ENCODE results near the gene CLSTN2. TPM values are rescaled to one million over a fixed set of nuclear protein-coding genes. Genes with fewer than 3 reads are reported as not detected.

The CLSTN2 gene
- total and polyA plus RNA-seq, 2 of the 13 experiments (the other 11 are each of a cell fraction or from before 2014, with no cell fraction given): not detected

DNA sequence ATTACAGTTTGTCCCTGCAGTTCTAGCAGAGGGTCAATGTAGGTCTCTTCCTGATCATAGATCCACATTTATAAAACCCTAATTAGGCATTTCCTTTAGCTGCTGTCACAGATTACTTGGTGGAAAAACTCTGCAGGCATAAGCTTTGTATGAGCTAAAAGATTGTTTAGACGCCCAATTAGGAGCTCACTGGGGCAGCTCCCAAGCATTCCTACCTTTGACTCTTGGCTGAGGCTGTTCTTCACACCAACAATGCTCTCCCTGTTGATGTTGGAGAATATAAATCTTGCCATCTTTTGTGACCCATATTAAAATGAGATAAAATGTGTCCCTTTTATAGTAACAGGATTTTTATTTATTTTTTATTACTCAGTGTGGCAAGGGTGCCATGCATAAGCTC, 594.6 kb downstream of the CLSTN2 start (continued):
- TF ChIP-seq ZBTB33 (CRISPR knock-in tag; IDR thresholded peaks at IDR 0.05) (no peak), BRF2 (CRISPR knock-in tag; IDR thresholded peaks at IDR 0.05) (no peak), DR1 (CRISPR knock-in tag; IDR thresholded peaks at IDR 0.05) (no peak), ZNF280B (CRISPR knock-in tag; IDR thresholded peaks at IDR 0.05; ENCODE audit: borderline replicate concordance) (no peak)

- 67% methylated on average over 2 of the region's 2 CpGs for WGBS (ENCODE audit: low lambda C conversion rate)
- Histone ChIP-seq H3K36me3 (replicated peaks in 1 of 2; ENCODE audit: control insufficient read depth in 1 of 2, insufficient read depth in 2 of 2, low read length in 2 of 2) (no peaks in the 10 kb centered on the region), H3K27me3 (ENCODE audit: control insufficient read depth in 1 of 2, insufficient read depth in 2 of 2, low read length in 2 of 2) (no peaks in the 10 kb centered on the region), H4K20me1 (ENCODE audit: insufficient read depth, low read length) (no peaks in the 10 kb centered on the region), H3K4me3 (replicated peaks in 1 of 3; ENCODE audit: insufficient read depth in 1 of 3, low read depth in 2 of 3, low read length in 3 of 3) (no peak overlapping the region), H3K4me1 (ENCODE audit: insufficient read depth, low read length) (no peaks in the 10 kb centered on the region), H2AFZ (ENCODE audit: low read length) (no peak overlapping the region), H3K9ac (ENCODE audit: insufficient read depth, low read depth, low read length) (no peak overlapping the region), H3K79me2 (ENCODE audit: insufficient read depth, low read length) (no peaks in the 10 kb centered on the region), H3K9me3 (ENCODE audit: low read length) (no peaks in the 10 kb centered on the region), H3K4me2 (ENCODE audit: low read depth, low read length) (no peak overlapping the region), H3K27ac (ENCODE audit: extremely low read length, insufficient read depth, low read length) (no peak overlapping the region)
- no TSS peak for BruUV-seq (replicated peaks)
- ChIA-PET POLR2A (no interaction called here), CTCF (ENCODE audit: low intra/inter-chr PET ratio, low total read pairs) (no interaction called here)
- intact Hi-C loops (cut with micrococcal nuclease; ENCODE audit: unreplicated experiment): no loop called here
- FAIRE-seq: no peak
- ATAC-seq: no peak
- in situ Hi-C loops (cut with HindIII; ENCODE audit: extremely low pct_ligation_motif_present, low pct_unique_long_range_greater_than_20kb): no loop called here
- no peak for DNase-seq (ENCODE audit: low spot score)
- TF ChIP-seq ZFP82 (CRISPR knock-in tag; IDR thresholded peaks at IDR 0.05; ENCODE audit: borderline replicate concordance): no peak
- no peak for TF ChIP-seq ZNF672 (CRISPR knock-in tag; IDR thresholded peaks at IDR 0.05)
- TF ChIP-seq, protein P1, sequence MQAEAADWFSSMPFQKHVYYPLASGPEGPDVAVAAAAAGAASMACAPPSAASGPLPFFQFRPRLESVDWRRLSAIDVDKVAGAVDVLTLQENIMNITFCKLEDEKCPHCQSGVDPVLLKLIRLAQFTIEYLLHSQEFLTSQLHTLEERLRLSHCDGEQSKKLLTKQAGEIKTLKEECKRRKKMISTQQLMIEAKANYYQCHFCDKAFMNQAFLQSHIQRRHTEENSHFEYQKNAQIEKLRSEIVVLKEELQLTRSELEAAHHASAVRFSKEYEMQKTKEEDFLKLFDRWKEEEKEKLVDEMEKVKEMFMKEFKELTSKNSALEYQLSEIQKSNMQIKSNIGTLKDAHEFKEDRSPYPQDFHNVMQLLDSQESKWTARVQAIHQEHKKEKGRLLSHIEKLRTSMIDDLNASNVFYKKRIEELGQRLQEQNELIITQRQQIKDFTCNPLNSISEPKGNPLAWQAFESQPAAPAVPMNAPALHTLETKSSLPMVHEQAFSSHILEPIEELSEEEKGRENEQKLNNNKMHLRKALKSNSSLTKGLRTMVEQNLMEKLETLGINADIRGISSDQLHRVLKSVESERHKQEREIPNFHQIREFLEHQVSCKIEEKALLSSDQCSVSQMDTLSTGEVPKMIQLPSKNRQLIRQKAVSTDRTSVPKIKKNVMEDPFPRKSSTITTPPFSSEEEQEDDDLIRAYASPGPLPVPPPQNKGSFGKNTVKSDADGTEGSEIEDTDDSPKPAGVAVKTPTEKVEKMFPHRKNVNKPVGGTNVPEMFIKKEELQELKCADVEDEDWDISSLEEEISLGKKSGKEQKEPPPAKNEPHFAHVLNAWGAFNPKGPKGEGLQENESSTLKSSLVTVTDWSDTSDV (CRISPR knock-in tag; IDR thresholded peaks at IDR 0.05): no peak
- no peak for TF ChIP-seq GTF3A (CRISPR knock-in tag; conservative IDR thresholded peaks at IDR 0.05)
- TF ChIP-seq STAT6 (CRISPR knock-in tag; IDR thresholded peaks at IDR 0.05; ENCODE audit: borderline replicate concordance): no peak
- TF ChIP-seq TMF1 (CRISPR knock-in tag; IDR thresholded peaks at IDR 0.05; ENCODE audit: low read depth): no peak
Observed at GRCh38 chr3:140530131-140530530, 595.1 kb downstream of the CLSTN2 start.
